ENCODE measurements around the gene RMRP.

DNA sequence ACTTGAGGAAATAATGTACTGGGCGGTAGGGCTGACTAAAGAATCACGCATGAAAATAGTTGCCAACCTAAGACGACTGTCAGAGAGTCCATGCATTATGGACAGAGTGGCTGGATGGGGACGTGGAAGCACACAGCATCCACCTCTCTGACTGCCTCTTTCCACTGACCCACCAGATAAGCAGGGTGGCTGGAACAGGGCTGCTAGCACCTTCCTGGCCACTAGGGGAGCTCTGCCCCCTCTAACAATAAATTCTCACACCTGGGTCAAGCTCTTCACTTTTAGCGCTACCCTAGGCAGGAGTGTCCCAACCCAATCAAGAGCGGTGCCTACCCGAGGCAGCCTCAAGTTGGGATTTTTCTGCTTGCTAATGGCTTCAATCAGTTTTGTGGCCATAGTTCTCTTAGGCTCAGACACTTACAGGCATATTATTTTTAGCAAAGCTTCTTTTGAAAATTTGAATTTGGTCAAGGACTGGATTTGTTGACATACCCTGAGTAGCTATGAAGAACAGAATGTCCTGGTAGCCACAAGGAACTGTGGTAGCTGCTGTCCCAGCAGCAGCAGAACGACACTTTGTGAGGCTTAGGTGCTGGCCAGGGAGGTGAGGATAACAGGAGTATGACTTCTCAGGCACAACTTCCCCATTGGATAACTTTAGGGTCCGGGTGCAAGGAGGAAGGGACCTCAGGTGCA is 38.8 kb upstream of the RMRP start:
- TF ChIP-seq EZH2 (IDR thresholded peaks at IDR 0.05; ENCODE audit: insufficient read depth, poor library complexity, severe bottlenecking) (no peak), EZH2phosphoT487 (IDR thresholded peaks at IDR 0.05; ENCODE audit: insufficient read depth, low read depth) (no peak)

Data from GM23248 (cell line).